Measurements from ENCODE around the gene SLC35B3. TPM values are rescaled to one million over a fixed set of nuclear protein-coding genes. Genes with fewer than 3 reads are reported as not detected.

Gene SLC35B3
- total RNA-seq, 1 experiment from 2014 or later: 8.6 TPM

- TF ChIP-seq ATF3 (IDR thresholded peaks at IDR 0.05) (no peak), CBX3 (IDR thresholded peaks at IDR 0.05; ENCODE audit: low read depth) (no peak), YY1 (IDR thresholded peaks at IDR 0.05; ENCODE audit: extremely low read depth, insufficient replicate concordance, low read depth, low read length) (no peak), ZNF274 (IDR thresholded peaks at IDR 0.05; ENCODE audit: low read depth, low read length) (no peak)
These were observed at the start of gene SLC35B3 (continued) for GRCh38 chr6:8435093-8435844.

GRCh38 chr6:8483650-8484049 is 48.3 kb upstream of the SLC35B3 start:
- POLR2A ChIA-PET: no interaction called here

More at GRCh38 chr6:8483650-8484049, 48.3 kb upstream of the SLC35B3 start:
- DNase-seq (ENCODE audit: low read depth, low spot score) (no peak), ATAC-seq (no peak)
- Histone ChIP-seq H3K4me1 (ENCODE audit: control insufficient read depth in 1 of 2, insufficient read depth in 2 of 2, low read length in 2 of 2) (no peaks in the 10 kb centered on the region), H3K27me3 (ENCODE audit: insufficient read depth, low read length) (no peaks in the 10 kb centered on the region), H3K9me3 (ENCODE audit: control insufficient read depth in 1 of 2, insufficient read depth in 1 of 2, low read depth in 1 of 2, low read length in 2 of 2) (no peaks in the 10 kb centered on the region), H3K27ac (ENCODE audit: low read depth, low read length) (no peak overlapping the region), H2AFZ (ENCODE audit: low read depth, low read length, poor library complexity, severe bottlenecking) (no peak overlapping the region), H3K79me2 (ENCODE audit: insufficient read depth, low read length) (no peaks in the 10 kb centered on the region), H3K9me2 (ENCODE audit: insufficient read depth) (no peaks in the 10 kb centered on the region), H3K4me2 (ENCODE audit: low read length) (no peak overlapping the region), H4K20me1 (ENCODE audit: insufficient read depth) (no peaks in the 10 kb centered on the region), H3K36me3 (ENCODE audit: control insufficient read depth in 1 of 2, insufficient read depth in 2 of 2, low read length in 2 of 2) (no peaks in the 10 kb centered on the region), H3K9ac (ENCODE audit: low read length) (no peak overlapping the region), H3K4me3 (replicated peaks in 1 of 2; ENCODE audit: low read depth in 1 of 2, low read length in 2 of 2) (no peak overlapping the region)
- no TSS peak for BruUV-seq (replicated peaks)
- intact Hi-C loops (cut with micrococcal nuclease): no loop called here
- no peak for TF ChIP-seq EGR1 (IDR thresholded peaks at IDR 0.05; ENCODE audit: low read depth)
- TF ChIP-seq EZH2 (IDR thresholded peaks at IDR 0.05): no peak
- TF ChIP-seq ATF3 (IDR thresholded peaks at IDR 0.05): no peak
- TF ChIP-seq ELF1 (IDR thresholded peaks at IDR 0.05; ENCODE audit: borderline replicate concordance, low read depth): no peak
- TF ChIP-seq RAD21 (IDR thresholded peaks at IDR 0.05; ENCODE audit: low read depth): no peak
- no peak for TF ChIP-seq CBX3 (IDR thresholded peaks at IDR 0.05; ENCODE audit: low read depth)
- no peak for TF ChIP-seq MAX (IDR thresholded peaks at IDR 0.05)
- TF ChIP-seq EZH2phosphoT487 (IDR thresholded peaks at IDR 0.05; ENCODE audit: borderline replicate concordance): no peak
- ChIA-PET CTCF (no interaction called here), RAD21 (ENCODE audit: low non-redundant PET in 1 of 2, low total read pairs in 2 of 2, uncharacterized antibody in 2 of 2, unreplicated experiment in 2 of 2) (no interaction called here)
